PFSK-1 (cell line): ENCODE results near the gene EML4.

Experiments used
- FOXP2 ChIP-seq: optimal IDR thresholded peaks from 2 replicates; pipeline ENCODE3; 2011; ENCODE audit warnings: borderline replicate concordance, control low read depth, inconsistent platforms; ENCODE audit not compliant: insufficient read depth; ENCODE audit errors: extremely low read length, extremely low read depth
- POLR2AphosphoS5 ChIP-seq: IDR thresholded peaks from 2 replicates; pipeline ENCODE4 v1.6.1; 2012; ENCODE audit warnings: low read depth, mild to moderate bottlenecking, control low read depth, low read length, moderate library complexity
- SIN3A ChIP-seq: IDR thresholded peaks from 2 replicates; pipeline ENCODE4 v1.6.1; 2012; ENCODE audit warnings: mild to moderate bottlenecking, low read length, moderate library complexity, borderline replicate concordance; ENCODE audit not compliant: insufficient read depth
- TAF1 ChIP-seq: IDR thresholded peaks from 2 replicates; pipeline ENCODE4 v1.6.1; 2012; ENCODE audit warnings: low read length, control low read depth, borderline replicate concordance; ENCODE audit not compliant: insufficient read depth
- TF ChIP-seq, protein P1 (sequence below), 2 experiments: IDR thresholded peaks; 2 replicates each; pipeline versions ENCODE4 v1.6.1 to v1.8.0; 2011 to 2012; ENCODE audit warnings: low read depth in 2 of 2, low read length in 2 of 2, control low read depth in 1 of 2, inconsistent platforms in 1 of 2, mild to moderate bottlenecking in 1 of 2, moderate library complexity in 1 of 2; ENCODE audit not compliant: insufficient read depth in 1 of 2

The EML4 gene

DNA sequence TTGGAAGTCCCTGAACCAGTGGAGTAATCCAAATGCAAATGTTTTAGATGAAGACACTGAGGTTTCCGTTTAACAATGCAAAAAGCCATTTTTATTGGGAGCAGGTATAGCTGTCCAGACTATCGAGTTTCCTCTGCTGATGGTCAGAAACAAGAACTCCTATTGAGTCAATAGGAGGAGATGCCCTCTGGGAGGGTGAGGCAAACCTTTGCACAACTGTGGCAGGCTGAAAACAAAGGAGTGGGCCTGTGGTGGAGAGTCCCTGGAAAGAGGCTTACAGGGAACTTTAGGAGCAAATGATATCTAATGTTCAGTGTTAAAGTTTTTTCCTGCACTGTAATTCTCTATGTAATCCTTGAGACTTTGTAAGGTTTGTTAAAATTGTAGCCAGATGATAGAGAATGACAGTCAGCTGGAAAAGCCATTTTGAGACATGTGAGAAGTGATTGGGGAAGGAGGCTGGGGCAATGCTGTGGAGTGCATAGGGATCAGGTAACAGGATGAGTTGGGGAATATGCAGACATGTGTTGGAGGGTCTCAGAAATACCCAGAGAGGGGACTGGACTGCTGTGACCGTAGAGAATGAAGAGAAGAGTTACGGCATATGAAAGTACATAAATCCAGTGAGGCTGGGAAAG, 15.1 kb upstream of the EML4 start:
- TF ChIP-seq, protein P1, sequence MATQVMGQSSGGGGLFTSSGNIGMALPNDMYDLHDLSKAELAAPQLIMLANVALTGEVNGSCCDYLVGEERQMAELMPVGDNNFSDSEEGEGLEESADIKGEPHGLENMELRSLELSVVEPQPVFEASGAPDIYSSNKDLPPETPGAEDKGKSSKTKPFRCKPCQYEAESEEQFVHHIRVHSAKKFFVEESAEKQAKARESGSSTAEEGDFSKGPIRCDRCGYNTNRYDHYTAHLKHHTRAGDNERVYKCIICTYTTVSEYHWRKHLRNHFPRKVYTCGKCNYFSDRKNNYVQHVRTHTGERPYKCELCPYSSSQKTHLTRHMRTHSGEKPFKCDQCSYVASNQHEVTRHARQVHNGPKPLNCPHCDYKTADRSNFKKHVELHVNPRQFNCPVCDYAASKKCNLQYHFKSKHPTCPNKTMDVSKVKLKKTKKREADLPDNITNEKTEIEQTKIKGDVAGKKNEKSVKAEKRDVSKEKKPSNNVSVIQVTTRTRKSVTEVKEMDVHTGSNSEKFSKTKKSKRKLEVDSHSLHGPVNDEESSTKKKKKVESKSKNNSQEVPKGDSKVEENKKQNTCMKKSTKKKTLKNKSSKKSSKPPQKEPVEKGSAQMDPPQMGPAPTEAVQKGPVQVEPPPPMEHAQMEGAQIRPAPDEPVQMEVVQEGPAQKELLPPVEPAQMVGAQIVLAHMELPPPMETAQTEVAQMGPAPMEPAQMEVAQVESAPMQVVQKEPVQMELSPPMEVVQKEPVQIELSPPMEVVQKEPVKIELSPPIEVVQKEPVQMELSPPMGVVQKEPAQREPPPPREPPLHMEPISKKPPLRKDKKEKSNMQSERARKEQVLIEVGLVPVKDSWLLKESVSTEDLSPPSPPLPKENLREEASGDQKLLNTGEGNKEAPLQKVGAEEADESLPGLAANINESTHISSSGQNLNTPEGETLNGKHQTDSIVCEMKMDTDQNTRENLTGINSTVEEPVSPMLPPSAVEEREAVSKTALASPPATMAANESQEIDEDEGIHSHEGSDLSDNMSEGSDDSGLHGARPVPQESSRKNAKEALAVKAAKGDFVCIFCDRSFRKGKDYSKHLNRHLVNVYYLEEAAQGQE (IDR thresholded peaks at IDR 0.05; ENCODE audit: insufficient read depth in 1 of 2, low read depth in 2 of 2, low read length in 2 of 2): no peak
- no peak for TF ChIP-seq TAF1

DNA sequence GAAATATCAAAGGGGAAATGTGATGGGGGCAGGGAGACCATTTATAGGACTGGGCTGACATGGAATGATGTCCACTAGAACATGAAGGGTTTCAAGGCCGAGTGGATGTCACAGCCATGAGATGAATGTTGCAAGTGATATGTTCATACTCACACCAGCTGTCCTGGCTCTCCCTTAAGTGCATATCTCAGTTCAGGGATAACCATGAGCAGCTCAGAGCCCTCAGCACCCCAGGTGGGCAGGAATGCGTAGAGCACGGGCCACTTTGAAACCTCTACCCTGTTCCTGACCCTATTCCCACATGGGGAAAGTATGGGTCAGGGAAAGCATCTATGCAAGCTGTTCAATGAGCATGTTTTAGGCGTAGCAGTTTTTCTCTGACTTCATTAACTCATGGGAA, 12.4 kb upstream of the EML4 start:
- TF ChIP-seq POLR2AphosphoS5 (no peak), FOXP2 (no peak), TAF1 (no peak), SIN3A (no peak)
- TF ChIP-seq, protein P1 (IDR thresholded peaks at IDR 0.05; ENCODE audit: insufficient read depth in 1 of 2, low read depth in 2 of 2, low read length in 2 of 2): no peak

DNA sequence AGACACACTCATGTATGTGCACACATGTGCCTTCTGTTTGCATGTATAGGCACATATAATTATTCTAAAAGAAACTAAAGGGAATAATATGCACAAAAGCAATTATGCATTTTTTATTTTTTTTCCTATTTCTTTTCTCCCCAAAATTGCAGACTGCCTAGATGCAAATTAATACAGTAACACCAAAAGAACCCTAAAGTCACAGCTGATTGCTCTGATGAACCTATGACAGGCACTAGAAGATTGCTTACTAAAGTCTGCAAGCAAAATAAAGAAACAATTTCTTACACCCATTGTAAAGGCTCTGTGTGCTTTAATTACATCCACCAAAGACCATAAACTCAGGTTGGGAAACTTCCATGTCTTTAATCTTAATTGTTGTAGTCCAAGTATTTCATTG, 7.7 kb upstream of the EML4 start:
- no peak for TF ChIP-seq FOXP2
- no peak for TF ChIP-seq SIN3A
- TF ChIP-seq TAF1: no peak
- TF ChIP-seq POLR2AphosphoS5: no peak
- TF ChIP-seq, protein P1 (IDR thresholded peaks at IDR 0.05; ENCODE audit: insufficient read depth in 1 of 2, low read depth in 2 of 2, low read length in 2 of 2): no peak

DNA sequence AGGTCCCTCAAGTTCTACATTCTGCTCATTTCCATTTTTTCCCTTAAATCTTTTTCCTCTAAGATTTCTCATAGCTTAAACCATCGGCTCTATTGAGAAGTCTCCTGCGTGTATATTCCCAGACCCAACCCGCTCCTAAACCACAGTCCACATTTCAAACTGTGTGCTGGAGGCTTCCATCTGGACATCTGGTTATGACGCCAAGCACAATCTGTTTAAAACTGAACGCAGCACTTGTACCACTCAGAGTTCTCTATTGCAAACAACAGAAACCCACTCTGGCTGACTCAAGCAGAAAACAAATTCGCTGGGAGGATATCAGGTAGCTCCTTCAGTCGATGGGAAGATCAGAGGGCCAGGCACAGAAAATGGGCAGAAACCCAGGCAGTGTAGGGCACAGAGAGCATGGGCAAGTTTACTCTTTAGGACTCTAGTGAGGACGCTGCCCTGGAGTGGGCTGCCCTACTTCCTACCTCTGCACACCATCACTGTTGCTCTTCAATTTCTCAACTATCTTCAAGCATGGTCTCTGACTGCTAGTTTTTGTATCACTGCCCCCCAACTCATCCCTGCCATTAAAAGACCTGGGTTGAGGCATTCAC, 5.6 kb upstream of the EML4 start:
- TF ChIP-seq, protein P1 (IDR thresholded peaks at IDR 0.05; ENCODE audit: insufficient read depth in 1 of 2, low read depth in 2 of 2, low read length in 2 of 2): no peak
- TF ChIP-seq POLR2AphosphoS5 (no peak), FOXP2 (no peak), TAF1 (no peak), SIN3A (no peak)

DNA sequence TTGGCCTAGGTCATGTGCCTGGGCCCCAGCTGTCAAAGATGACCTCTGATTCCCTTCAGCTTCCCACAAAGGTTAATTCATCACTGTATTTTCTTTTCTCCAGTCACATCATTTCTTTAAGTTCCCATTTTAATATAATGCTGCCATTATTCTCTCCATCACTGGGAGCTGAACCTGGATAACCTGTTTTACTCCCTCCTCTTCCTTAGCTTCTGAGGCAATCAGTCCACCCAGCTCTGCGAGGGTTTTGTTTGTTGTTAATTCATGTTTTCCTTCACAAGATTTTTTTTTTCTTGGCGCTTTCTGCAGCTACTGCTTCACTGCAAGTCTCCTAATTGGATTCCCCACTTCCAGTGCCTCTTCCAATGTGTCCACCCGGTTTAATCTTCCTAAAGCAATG, 5.1 kb upstream of the EML4 start:
- TF ChIP-seq TAF1 (no peak), FOXP2 (no peak), SIN3A (no peak), POLR2AphosphoS5 (no peak)
- TF ChIP-seq, protein P1 (IDR thresholded peaks at IDR 0.05; ENCODE audit: insufficient read depth in 1 of 2, low read depth in 2 of 2, low read length in 2 of 2): no peak
